PFSK-1 (cell line): ENCODE measurements around the gene CEPT1.

ENCODE experiments used
- FOXP2 ChIP-seq: optimal IDR thresholded peaks from 2 replicates; pipeline ENCODE3; 2011; ENCODE audit warnings: borderline replicate concordance, control low read depth, inconsistent platforms; ENCODE audit not compliant: insufficient read depth; ENCODE audit errors: extremely low read length, extremely low read depth
- POLR2AphosphoS5 ChIP-seq: IDR thresholded peaks from 2 replicates; pipeline ENCODE4 v1.6.1; 2012; ENCODE audit warnings: low read depth, mild to moderate bottlenecking, control low read depth, low read length, moderate library complexity
- SIN3A ChIP-seq: IDR thresholded peaks from 2 replicates; pipeline ENCODE4 v1.6.1; 2012; ENCODE audit warnings: mild to moderate bottlenecking, low read length, moderate library complexity, borderline replicate concordance; ENCODE audit not compliant: insufficient read depth
- TAF1 ChIP-seq: IDR thresholded peaks from 2 replicates; pipeline ENCODE4 v1.6.1; 2012; ENCODE audit warnings: low read length, control low read depth, borderline replicate concordance; ENCODE audit not compliant: insufficient read depth
- TF ChIP-seq, protein P1 (sequence below), 2 experiments: IDR thresholded peaks; 2 replicates each; pipeline versions ENCODE4 v1.6.1 to v1.8.0; 2011 to 2012; ENCODE audit warnings: low read depth in 2 of 2, low read length in 2 of 2, control low read depth in 1 of 2, inconsistent platforms in 1 of 2, mild to moderate bottlenecking in 1 of 2, moderate library complexity in 1 of 2; ENCODE audit not compliant: insufficient read depth in 1 of 2

GRCh38 chr1:111209622-111210021 is 69.6 kb downstream of the CEPT1 start:
- no peak for TF ChIP-seq POLR2AphosphoS5
- TF ChIP-seq, protein P1, sequence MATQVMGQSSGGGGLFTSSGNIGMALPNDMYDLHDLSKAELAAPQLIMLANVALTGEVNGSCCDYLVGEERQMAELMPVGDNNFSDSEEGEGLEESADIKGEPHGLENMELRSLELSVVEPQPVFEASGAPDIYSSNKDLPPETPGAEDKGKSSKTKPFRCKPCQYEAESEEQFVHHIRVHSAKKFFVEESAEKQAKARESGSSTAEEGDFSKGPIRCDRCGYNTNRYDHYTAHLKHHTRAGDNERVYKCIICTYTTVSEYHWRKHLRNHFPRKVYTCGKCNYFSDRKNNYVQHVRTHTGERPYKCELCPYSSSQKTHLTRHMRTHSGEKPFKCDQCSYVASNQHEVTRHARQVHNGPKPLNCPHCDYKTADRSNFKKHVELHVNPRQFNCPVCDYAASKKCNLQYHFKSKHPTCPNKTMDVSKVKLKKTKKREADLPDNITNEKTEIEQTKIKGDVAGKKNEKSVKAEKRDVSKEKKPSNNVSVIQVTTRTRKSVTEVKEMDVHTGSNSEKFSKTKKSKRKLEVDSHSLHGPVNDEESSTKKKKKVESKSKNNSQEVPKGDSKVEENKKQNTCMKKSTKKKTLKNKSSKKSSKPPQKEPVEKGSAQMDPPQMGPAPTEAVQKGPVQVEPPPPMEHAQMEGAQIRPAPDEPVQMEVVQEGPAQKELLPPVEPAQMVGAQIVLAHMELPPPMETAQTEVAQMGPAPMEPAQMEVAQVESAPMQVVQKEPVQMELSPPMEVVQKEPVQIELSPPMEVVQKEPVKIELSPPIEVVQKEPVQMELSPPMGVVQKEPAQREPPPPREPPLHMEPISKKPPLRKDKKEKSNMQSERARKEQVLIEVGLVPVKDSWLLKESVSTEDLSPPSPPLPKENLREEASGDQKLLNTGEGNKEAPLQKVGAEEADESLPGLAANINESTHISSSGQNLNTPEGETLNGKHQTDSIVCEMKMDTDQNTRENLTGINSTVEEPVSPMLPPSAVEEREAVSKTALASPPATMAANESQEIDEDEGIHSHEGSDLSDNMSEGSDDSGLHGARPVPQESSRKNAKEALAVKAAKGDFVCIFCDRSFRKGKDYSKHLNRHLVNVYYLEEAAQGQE (IDR thresholded peaks at IDR 0.05; ENCODE audit: insufficient read depth in 1 of 2, low read depth in 2 of 2, low read length in 2 of 2): no peak
- TF ChIP-seq TAF1: no peak
- no peak for TF ChIP-seq SIN3A
- TF ChIP-seq FOXP2: no peak
